ENCODE results near the gene FRRS1L. TPM values are rescaled to one million over a fixed set of nuclear protein-coding genes. Genes with fewer than 3 reads are reported as not detected.

The FRRS1L gene
- total RNA-seq, 1 donor from 2014 or later = 0.03 TPM

GRCh38 chr9:109119439-109120203 lies 47.4 kb downstream of the FRRS1L start, which contains the start of gene TMEM245:
TMEM245 (minus strand) TSS chr9:109119947; CDS start chr9:109119913, 34 bp downstream.
- peak within 1 kb of the TSS; percentile 96 for H3K4me3 Mint-ChIP-seq (ENCODE audit: unreplicated experiment)
- TF ChIP-seq CTCF (IDR thresholded peaks at IDR 0.05; ENCODE audit: unreplicated experiment) = no peak
- peak; percentile 91 for DNase-seq (ENCODE audit: low spot score)

GRCh38 chr9:109118808-109119438 lies 48.1 kb downstream of the FRRS1L start:
- peak overlapping the region; percentile 96 for H3K4me3 Mint-ChIP-seq (ENCODE audit: unreplicated experiment)
- H3K27ac Mint-ChIP-seq (ENCODE audit: unreplicated experiment) = peak overlapping the region; percentile 57
- peaks cover 28% of the 10 kb centered on the region for H3K4me1 Mint-ChIP-seq (ENCODE audit: unreplicated experiment)
- no peak for TF ChIP-seq CTCF (IDR thresholded peaks at IDR 0.05; ENCODE audit: unreplicated experiment)
- DNase-seq (ENCODE audit: low spot score) = peak; percentile 22
- H3K36me3 Mint-ChIP-seq (ENCODE audit: low read depth, unreplicated experiment) = peaks cover 4% of the 10 kb centered on the region
- H3K9me3 Mint-ChIP-seq (ENCODE audit: unreplicated experiment) = no peaks in the 10 kb centered on the region
- H3K27me3 Mint-ChIP-seq (ENCODE audit: unreplicated experiment) = peaks cover 7% of the 10 kb centered on the region

More at GRCh38 chr9:109119439-109120203, 47.4 kb downstream of the FRRS1L start, which contains the start of gene TMEM245:
- Mint-ChIP-seq H3K27ac (ENCODE audit: unreplicated experiment) (peak within 1 kb of the TSS; percentile 57), H3K36me3 (ENCODE audit: low read depth, unreplicated experiment) (peaks cover 4% of the 10 kb centered on the region), H3K4me1 (ENCODE audit: unreplicated experiment) (peaks cover 28% of the 10 kb centered on the region), H3K9me3 (ENCODE audit: unreplicated experiment) (no peaks in the 10 kb centered on the region), H3K27me3 (ENCODE audit: unreplicated experiment) (peaks cover 7% of the 10 kb centered on the region)

GRCh38 chr9:109117856-109118807 lies 48.9 kb downstream of the FRRS1L start:
- H3K4me3 Mint-ChIP-seq (ENCODE audit: unreplicated experiment) = peak overlapping the region; percentile 96
- peaks cover 4% of the 10 kb centered on the region for H3K36me3 Mint-ChIP-seq (ENCODE audit: low read depth, unreplicated experiment)
- peaks cover 28% of the 10 kb centered on the region for H3K4me1 Mint-ChIP-seq (ENCODE audit: unreplicated experiment)
- H3K9me3 Mint-ChIP-seq (ENCODE audit: unreplicated experiment) = no peaks in the 10 kb centered on the region
- peaks cover 7% of the 10 kb centered on the region for H3K27me3 Mint-ChIP-seq (ENCODE audit: unreplicated experiment)
- no peak for DNase-seq (ENCODE audit: low spot score)
- no peak for TF ChIP-seq CTCF (IDR thresholded peaks at IDR 0.05; ENCODE audit: unreplicated experiment)
- H3K27ac Mint-ChIP-seq (ENCODE audit: unreplicated experiment) = peak overlapping the region; percentile 57

- TF ChIP-seq CTCF (IDR thresholded peaks at IDR 0.05; ENCODE audit: unreplicated experiment) = no peak
- no peak overlapping the region for H3K27ac Mint-ChIP-seq (ENCODE audit: unreplicated experiment)
- H3K4me3 Mint-ChIP-seq (ENCODE audit: unreplicated experiment) = no peak overlapping the region
- H3K36me3 Mint-ChIP-seq (ENCODE audit: low read depth, unreplicated experiment) = peaks cover 4% of the 10 kb centered on the region
- no peaks in the 10 kb centered on the region for H3K9me3 Mint-ChIP-seq (ENCODE audit: unreplicated experiment)
- DNase-seq (ENCODE audit: low spot score) = no peak
- peaks cover 7% of the 10 kb centered on the region for H3K27me3 Mint-ChIP-seq (ENCODE audit: unreplicated experiment)
- peaks cover 27% of the 10 kb centered on the region for H3K4me1 Mint-ChIP-seq (ENCODE audit: unreplicated experiment)
These were observed 51.0 kb downstream of the FRRS1L start for GRCh38 chr9:109115931-109116526.
